Nephron (organoid): ENCODE data around the gene CD2.
"Not testable (repeated sequence)": the region's sequence is repeated elsewhere in the genome, so short reads cannot be mapped to it uniquely, and the experiment has no call there.

Experiments used
- H3K27ac Mint-ChIP-seq, 3 experiments: 2 replicates each; pipeline ENCODE4 v1.8.0; 2020; ENCODE audit warnings: mixed read lengths in 3 of 3, mild to moderate bottlenecking in 2 of 3, moderate library complexity in 1 of 3
- H3K27me3 Mint-ChIP-seq: 2 replicates; pipeline ENCODE4 v1.8.0; 2021; ENCODE audit warnings: low read depth, mild to moderate bottlenecking, moderate library complexity, mixed read lengths
- H3K36me3 Mint-ChIP-seq: 2 replicates; pipeline ENCODE4 v1.8.0; 2020; ENCODE audit warnings: low read depth, mixed read lengths
- H3K4me1 Mint-ChIP-seq: 2 replicates; pipeline ENCODE4 v1.8.0; 2020; ENCODE audit warnings: mixed read lengths
- H3K4me3 Mint-ChIP-seq, 3 experiments: 2 replicates each; pipeline ENCODE4 v1.8.0; 2020; ENCODE audit warnings: mild to moderate bottlenecking in 3 of 3, mixed read lengths in 3 of 3, moderate library complexity in 2 of 3
- H3K9me3 Mint-ChIP-seq: 2 replicates; pipeline ENCODE4 v1.8.0; 2020; ENCODE audit warnings: mixed read lengths
- CTCF ChIP-seq, 3 experiments: fragments of 200-600 bp; sonication (generic); IDR thresholded peaks; one replicate each; pipeline ENCODE4 v1.5.0; 2021; ENCODE audit warnings: antibody characterized with exemption in 3 of 3; ENCODE audit not compliant: unreplicated experiment in 3 of 3

Gene CD2

DNA sequence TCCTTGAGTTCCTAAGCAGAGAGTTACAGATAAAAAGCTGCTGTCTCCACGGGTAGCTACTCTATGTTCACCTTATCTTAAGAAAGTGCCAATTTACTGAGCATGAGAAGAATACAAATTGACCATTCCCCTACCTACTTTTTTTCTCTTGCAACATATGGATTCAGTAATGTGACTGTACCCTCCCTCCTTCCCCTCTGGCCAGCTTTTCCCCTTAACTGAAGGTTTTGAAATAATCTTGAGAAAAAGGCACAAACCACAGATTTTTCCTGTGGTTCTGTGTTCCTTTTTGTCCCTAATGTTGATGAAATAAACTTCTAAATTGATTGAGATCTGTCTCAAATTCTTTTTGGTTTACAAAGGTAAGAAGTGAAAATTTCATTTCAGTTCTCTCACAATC, 2.6 kb upstream of the CD2 start:
- no peak overlapping the region for H3K4me3 Mint-ChIP-seq
- peaks cover 21% of the 10 kb centered on the region for H3K9me3 Mint-ChIP-seq
- no peaks in the 10 kb centered on the region for H3K27me3 Mint-ChIP-seq
- peaks cover 8% of the 10 kb centered on the region for H3K36me3 Mint-ChIP-seq
- no peaks in the 10 kb centered on the region for H3K4me1 Mint-ChIP-seq
- TF ChIP-seq CTCF (IDR thresholded peaks at IDR 0.05; ENCODE audit: unreplicated experiment in 3 of 3) = no peak
- no peak overlapping the region for H3K27ac Mint-ChIP-seq

- H3K4me3 Mint-ChIP-seq = no peak overlapping the region
- peaks cover 5% of the 10 kb centered on the region for H3K9me3 Mint-ChIP-seq
- H3K36me3 Mint-ChIP-seq = peaks cover 5% of the 10 kb centered on the region
- TF ChIP-seq CTCF (IDR thresholded peaks at IDR 0.05; ENCODE audit: unreplicated experiment in 3 of 3) = no peak
- H3K27ac Mint-ChIP-seq = no peak overlapping the region
- no peaks in the 10 kb centered on the region for H3K4me1 Mint-ChIP-seq
- no peaks in the 10 kb centered on the region for H3K27me3 Mint-ChIP-seq
Measured at GRCh38 chr1:116753312-116753711, 918 bp upstream of the CD2 start.

- Mint-ChIP-seq H3K4me3 (no peak overlapping the region), H3K36me3 (no peaks in the 10 kb centered on the region), H3K4me1 (no peaks in the 10 kb centered on the region), H3K9me3 (no peaks in the 10 kb centered on the region), H3K27ac (no peak overlapping the region), H3K27me3 (no peaks in the 10 kb centered on the region)
- TF ChIP-seq CTCF (IDR thresholded peaks at IDR 0.05; ENCODE audit: unreplicated experiment in 3 of 3) = no peak
Measured at GRCh38 chr1:116755066-116755465, 836 bp downstream of the CD2 start.

GRCh38 chr1:116755681-116756080, 1.5 kb downstream of the CD2 start:
- no peaks in the 10 kb centered on the region for H3K27me3 Mint-ChIP-seq
- no peaks in the 10 kb centered on the region for H3K9me3 Mint-ChIP-seq
- no peak overlapping the region for H3K4me3 Mint-ChIP-seq
- no peaks in the 10 kb centered on the region for H3K36me3 Mint-ChIP-seq
- no peak for TF ChIP-seq CTCF (IDR thresholded peaks at IDR 0.05; ENCODE audit: unreplicated experiment in 3 of 3)
- H3K4me1 Mint-ChIP-seq = no peaks in the 10 kb centered on the region
- H3K27ac Mint-ChIP-seq = no peak overlapping the region

DNA sequence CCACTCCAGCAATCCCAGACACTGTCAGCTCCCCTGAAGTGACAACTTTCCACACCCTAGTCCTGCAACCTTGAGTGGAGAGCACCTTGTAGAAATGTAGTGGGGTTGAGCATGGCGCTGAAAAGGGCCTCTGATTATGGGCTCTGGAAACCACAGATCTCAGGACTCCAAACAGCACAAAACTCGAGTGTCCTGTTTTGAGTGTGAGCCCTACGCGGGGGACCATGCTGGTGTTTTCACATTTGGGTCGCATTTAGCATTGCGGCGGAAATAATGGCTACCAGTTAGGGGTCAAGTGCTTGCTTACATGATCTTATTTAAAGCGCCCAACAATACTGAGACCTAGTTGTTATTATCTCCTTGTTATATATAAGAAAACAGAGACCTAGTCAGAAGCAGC, 1.9 kb downstream of the CD2 start:
- not testable (repeated sequence) for H3K4me3 Mint-ChIP-seq, H3K9me3 Mint-ChIP-seq, H3K27ac Mint-ChIP-seq, H3K36me3 Mint-ChIP-seq, H3K4me1 Mint-ChIP-seq, H3K27me3 Mint-ChIP-seq

GRCh38 chr1:116758456-116758815, 4.2 kb downstream of the CD2 start:
- not testable (repeated sequence) for H3K27ac Mint-ChIP-seq, H3K36me3 Mint-ChIP-seq, H3K4me3 Mint-ChIP-seq, H3K27me3 Mint-ChIP-seq, H3K9me3 Mint-ChIP-seq, H3K4me1 Mint-ChIP-seq

DNA sequence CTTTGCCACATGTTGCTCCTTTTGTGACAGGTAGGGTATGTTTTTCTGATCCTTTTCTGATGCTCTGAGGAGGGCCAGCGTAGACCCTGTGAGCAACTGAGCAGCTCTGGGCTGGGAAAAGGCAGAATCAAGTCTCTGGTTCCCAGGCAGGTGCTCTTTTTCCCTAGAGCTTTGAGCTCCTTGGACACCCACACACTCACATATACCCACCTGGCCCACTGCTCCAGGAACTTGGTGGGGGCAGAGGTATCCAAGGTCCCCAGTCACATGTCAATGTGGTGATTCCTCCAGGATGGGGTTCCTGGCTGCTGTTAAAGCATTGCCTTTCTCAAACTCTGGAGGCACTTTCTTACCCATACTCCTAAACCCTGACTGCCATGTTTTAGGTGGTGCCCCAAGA, 5.4 kb downstream of the CD2 start:
- Mint-ChIP-seq H3K4me1 (peaks cover 11% of the 10 kb centered on the region), H3K27me3 (no peaks in the 10 kb centered on the region), H3K9me3 (no peaks in the 10 kb centered on the region), H3K36me3 (no peaks in the 10 kb centered on the region), H3K27ac (no peak overlapping the region), H3K4me3 (no peak overlapping the region)
- TF ChIP-seq CTCF (IDR thresholded peaks at IDR 0.05; ENCODE audit: unreplicated experiment in 3 of 3) = no peak
